ENCODE data around the gene MRPL38.

GRCh38 chr17:75894049-75894733 lies 10.5 kb downstream of the MRPL38 start:
- no peak for TF ChIP-seq EZH2 (IDR thresholded peaks at IDR 0.05; ENCODE audit: low read depth, low read length, severe bottlenecking)
- no peak for TF ChIP-seq RAD21 (IDR thresholded peaks at IDR 0.05 in 1 of 2, conservative IDR thresholded peaks at IDR 0.05 in 1 of 2; ENCODE audit: low read depth in 2 of 2, low read length in 2 of 2)
- no peak for TF ChIP-seq GABPA (IDR thresholded peaks at IDR 0.05; ENCODE audit: borderline replicate concordance, insufficient read depth, low read length)
- TF ChIP-seq POLR2A (IDR thresholded peaks at IDR 0.05; ENCODE audit: control extremely low read depth in 1 of 2, low read depth in 2 of 2, low read length in 2 of 2), result no peak
- no peak; the same call in 1 of the 2 replicates for TF ChIP-seq ATF2 (IDR thresholded peaks at IDR 0.05; ENCODE audit: low read length)
- no peak for TF ChIP-seq CTCF (IDR thresholded peaks at IDR 0.05; ENCODE audit: control extremely low read depth in 1 of 3, insufficient read depth in 1 of 3, low read depth in 1 of 3, low read length in 3 of 3)
- TF ChIP-seq MAX (IDR thresholded peaks at IDR 0.05), result no peak
- no peak for TF ChIP-seq CREB1 (IDR thresholded peaks at IDR 0.05)
- no peak for TF ChIP-seq EP300 (IDR thresholded peaks at IDR 0.05; ENCODE audit: borderline replicate concordance in 1 of 2, low read depth in 2 of 2, low read length in 2 of 2)
- TF ChIP-seq EGR1 (IDR thresholded peaks at IDR 0.05; ENCODE audit: borderline replicate concordance, low read depth, low read length), result no peak
- no peak for TF ChIP-seq HDAC6 (IDR thresholded peaks at IDR 0.05; ENCODE audit: low read depth, low read length)
- TF ChIP-seq KDM1A (IDR thresholded peaks at IDR 0.05; ENCODE audit: borderline replicate concordance, low read length), result no peak
- no peak for TF ChIP-seq GTF2F1 (IDR thresholded peaks at IDR 0.05; ENCODE audit: borderline replicate concordance, low read depth, low read length)
